Lower lobe of right lung (tissue), 2 donors: ENCODE data around the gene MN1. TPM values are rescaled to one million over a fixed set of nuclear protein-coding genes. Genes with fewer than 3 reads are reported as not detected.

Source experiments
- ATAC-seq, 2 donors: fragments of 200-7000 bp; cut with Tn5 transposase; one replicate each; pipeline ENCODE4 v1.9.1; 2020 to 2022; ENCODE audit warnings: mild to moderate bottlenecking in 2 of 2, moderate library complexity in 2 of 2
- DNase-seq: peaks from one replicate; pipeline ENCODE4 v3.0.0-alpha.2; 2020
- H3K27ac ChIP-seq: fragments of 200-600 bp; one replicate; pipeline ENCODE4 v1.8.0; 2022
- H3K27me3 ChIP-seq: fragments of 200-600 bp; one replicate; pipeline ENCODE4 v1.8.0; 2022; ENCODE audit warnings: low read depth
- H3K36me3 ChIP-seq: fragments of 200-600 bp; one replicate; pipeline ENCODE4 v1.8.0; 2022; ENCODE audit warnings: mild to moderate bottlenecking
- H3K4me1 ChIP-seq: fragments of 200-600 bp; one replicate; pipeline ENCODE4 v1.8.0; 2022
- H3K4me3 ChIP-seq: fragments of 200-600 bp; one replicate; pipeline ENCODE4 v1.8.0; 2022; ENCODE audit warnings: mild to moderate bottlenecking
- H3K9me3 ChIP-seq: fragments of 200-600 bp; one replicate; pipeline ENCODE4 v1.8.0; 2022
- intact Hi-C: fragments of 100-400 bp; cut with DNase I; formaldehyde crosslinking; loops from one replicate; pipeline ENCODE4 v1.11.0; 2022
- total RNA-seq: library from RNA; stranded (reverse); fragmentation: NEBNext Ultra II Directional; extraction: Animal tissue kit (Norgen Biotek cat#: 25700); gene quantifications from one replicate; pipeline ENCODE4 v1.2.1, GENCODE V29; 2021
- TF ChIP-seq, protein P1 (sequence below): fragments of 200-600 bp; IDR thresholded peaks from one replicate; pipeline ENCODE4 v1.8.0; 2022; ENCODE audit warnings: antibody characterized with exemption, mild to moderate bottlenecking
- donor health status: DM: no; HTN: yes; CAD: no; lungs with severe emphysema.

Gene MN1
- total RNA-seq, 1 donor from 2014 or later, result 6.5 TPM

DNA sequence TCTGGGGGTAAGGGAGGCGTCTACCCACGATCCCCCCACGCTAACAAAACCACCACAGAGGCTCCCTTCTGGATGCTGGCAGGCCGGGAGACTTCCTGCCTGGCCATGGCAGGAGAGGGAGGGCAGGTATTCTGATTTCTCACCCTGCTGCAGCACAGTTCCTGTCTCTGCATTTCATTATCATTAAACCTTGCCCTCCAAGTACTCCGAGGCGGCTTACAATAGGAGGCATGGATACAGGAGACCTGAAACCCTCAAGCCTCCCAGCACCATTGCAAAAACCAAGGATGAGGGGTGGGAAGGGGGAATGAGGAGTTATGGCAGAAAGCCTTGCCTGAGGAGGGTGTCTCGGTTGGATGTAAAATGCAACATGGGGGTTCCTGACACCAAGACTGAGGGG, 44.1 kb upstream of the MN1 start:
- ATAC-seq (no peak), DNase-seq (no peak)
- Histone ChIP-seq H3K36me3 (peaks cover 1% of the 10 kb centered on the region), H3K4me3 (no peak overlapping the region), H3K27me3 (no peaks in the 10 kb centered on the region), H3K9me3 (no peaks in the 10 kb centered on the region), H3K27ac (no peak overlapping the region), H3K4me1 (peaks cover 26% of the 10 kb centered on the region)
- intact Hi-C loops, result no loop called here
- TF ChIP-seq, protein P1, sequence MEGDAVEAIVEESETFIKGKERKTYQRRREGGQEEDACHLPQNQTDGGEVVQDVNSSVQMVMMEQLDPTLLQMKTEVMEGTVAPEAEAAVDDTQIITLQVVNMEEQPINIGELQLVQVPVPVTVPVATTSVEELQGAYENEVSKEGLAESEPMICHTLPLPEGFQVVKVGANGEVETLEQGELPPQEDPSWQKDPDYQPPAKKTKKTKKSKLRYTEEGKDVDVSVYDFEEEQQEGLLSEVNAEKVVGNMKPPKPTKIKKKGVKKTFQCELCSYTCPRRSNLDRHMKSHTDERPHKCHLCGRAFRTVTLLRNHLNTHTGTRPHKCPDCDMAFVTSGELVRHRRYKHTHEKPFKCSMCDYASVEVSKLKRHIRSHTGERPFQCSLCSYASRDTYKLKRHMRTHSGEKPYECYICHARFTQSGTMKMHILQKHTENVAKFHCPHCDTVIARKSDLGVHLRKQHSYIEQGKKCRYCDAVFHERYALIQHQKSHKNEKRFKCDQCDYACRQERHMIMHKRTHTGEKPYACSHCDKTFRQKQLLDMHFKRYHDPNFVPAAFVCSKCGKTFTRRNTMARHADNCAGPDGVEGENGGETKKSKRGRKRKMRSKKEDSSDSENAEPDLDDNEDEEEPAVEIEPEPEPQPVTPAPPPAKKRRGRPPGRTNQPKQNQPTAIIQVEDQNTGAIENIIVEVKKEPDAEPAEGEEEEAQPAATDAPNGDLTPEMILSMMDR, result no peak

DNA sequence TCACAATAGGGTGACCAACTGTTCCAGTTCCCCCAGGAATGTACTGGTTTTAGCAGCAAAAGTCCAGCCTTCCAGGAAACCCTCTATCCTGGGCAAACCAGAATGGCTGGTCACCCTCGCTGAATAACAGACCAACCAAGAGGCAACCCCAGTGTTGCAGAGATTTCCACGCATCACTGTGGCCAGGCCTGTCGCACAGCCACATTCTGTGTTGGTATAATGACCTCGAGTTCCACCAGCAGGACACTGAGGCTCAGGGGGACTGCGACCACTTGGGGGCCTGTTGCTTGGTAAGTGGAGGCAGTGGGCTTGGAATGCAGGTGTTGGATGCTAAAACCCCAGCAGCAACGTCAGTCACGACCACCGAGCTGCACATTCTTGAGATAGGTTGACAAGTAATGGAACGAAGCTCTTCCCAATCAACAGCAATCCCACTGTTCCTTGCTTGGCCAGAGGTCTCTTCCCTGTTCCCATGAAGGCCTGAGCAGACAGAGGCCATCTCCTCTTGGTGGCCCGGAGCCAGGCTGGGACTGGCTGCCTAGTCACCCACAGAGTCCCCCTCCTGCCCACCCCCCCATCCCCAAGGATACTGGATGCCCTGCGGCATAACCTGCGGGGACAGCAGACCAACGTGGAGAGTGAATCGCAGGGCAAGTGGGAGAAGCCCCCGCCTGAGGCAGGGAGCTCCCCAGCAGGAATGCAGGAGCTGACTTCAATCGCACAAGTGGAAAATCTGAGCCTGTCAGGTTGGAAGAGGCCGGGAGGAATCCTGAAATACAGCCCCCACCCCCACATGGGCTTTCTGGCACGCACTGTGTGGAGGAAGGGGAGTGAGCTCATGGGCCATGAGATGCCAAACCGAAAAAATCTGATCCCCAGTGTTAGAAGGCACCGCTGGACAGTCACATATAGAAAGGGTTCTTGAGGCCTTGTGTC, 43.4 kb upstream of the MN1 start:
- TF ChIP-seq, protein P1, result no peak
- no peaks in the 10 kb centered on the region for H3K36me3 ChIP-seq
- H3K4me3 ChIP-seq, result no peak overlapping the region
- ATAC-seq (no peak), DNase-seq (no peak)
- peaks cover 19% of the 10 kb centered on the region for H3K4me1 ChIP-seq
- intact Hi-C loops, result no loop called here
- H3K27me3 ChIP-seq, result no peaks in the 10 kb centered on the region
- no peak overlapping the region for H3K27ac ChIP-seq
- H3K9me3 ChIP-seq, result no peaks in the 10 kb centered on the region

GRCh38 chr22:27844256-27844655, 42.7 kb upstream of the MN1 start:
- Histone ChIP-seq H3K36me3 (no peaks in the 10 kb centered on the region), H3K27me3 (no peaks in the 10 kb centered on the region), H3K4me3 (no peak overlapping the region), H3K27ac (no peak overlapping the region), H3K9me3 (no peaks in the 10 kb centered on the region), H3K4me1 (peaks cover 13% of the 10 kb centered on the region)
- intact Hi-C loops, result no loop called here
- no peak for DNase-seq
- TF ChIP-seq, protein P1, result no peak
- ATAC-seq, result no peak

GRCh38 chr22:27843441-27843840, 41.9 kb upstream of the MN1 start:
- no peak overlapping the region for H3K4me3 ChIP-seq
- H3K27ac ChIP-seq, result no peak overlapping the region
- H3K9me3 ChIP-seq, result no peaks in the 10 kb centered on the region
- H3K4me1 ChIP-seq, result peaks cover 6% of the 10 kb centered on the region
- TF ChIP-seq, protein P1, result no peak
- intact Hi-C loops, result no loop called here
- no peaks in the 10 kb centered on the region for H3K36me3 ChIP-seq
- ATAC-seq, result no peak
- DNase-seq, result no peak
- H3K27me3 ChIP-seq, result no peaks in the 10 kb centered on the region

DNA sequence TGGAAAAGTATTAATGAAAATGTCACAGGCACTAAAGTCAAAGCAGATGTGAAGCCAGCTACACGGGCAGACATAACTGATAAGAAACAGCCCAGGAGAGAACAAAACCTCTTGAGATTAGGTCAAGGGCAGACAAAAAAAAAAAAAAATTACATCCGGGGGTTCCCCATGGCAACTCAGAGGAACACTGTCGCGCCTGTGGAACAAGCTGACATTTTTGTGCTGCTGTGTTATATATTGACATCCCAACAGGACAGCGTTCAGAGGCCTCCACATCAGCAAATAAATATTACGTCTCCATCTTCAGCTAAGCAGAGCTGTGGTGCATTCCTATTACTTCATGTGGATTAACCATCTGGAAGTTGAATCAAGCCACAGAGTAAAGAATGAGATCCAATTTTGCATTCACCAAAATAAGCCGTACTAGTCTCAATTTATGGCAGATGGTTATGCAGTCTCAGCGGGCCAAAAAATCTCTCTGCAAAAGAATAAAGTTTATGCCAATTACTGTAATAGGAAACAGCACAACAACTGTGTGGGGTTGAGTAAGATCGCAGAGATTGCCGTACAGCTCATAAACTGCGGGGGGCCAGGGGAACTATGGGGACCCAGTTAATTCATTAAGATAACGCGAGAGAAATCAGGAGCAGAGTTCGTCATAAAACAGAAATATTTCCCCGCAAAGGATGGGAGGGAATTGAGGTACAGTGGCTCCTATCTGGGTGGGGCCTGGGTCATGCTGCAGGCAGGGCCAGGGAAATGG, 41.3 kb upstream of the MN1 start:
- intact Hi-C loops, result no loop called here
- ATAC-seq, result peak in 1 of 2 donors; percentile 28
- Histone ChIP-seq H3K4me1 (peaks cover 6% of the 10 kb centered on the region), H3K27me3 (no peaks in the 10 kb centered on the region), H3K36me3 (no peaks in the 10 kb centered on the region), H3K27ac (no peak overlapping the region), H3K4me3 (no peak overlapping the region), H3K9me3 (no peaks in the 10 kb centered on the region)
- DNase-seq, result no peak
- TF ChIP-seq, protein P1, result no peak
